Colonic mucosa (tissue), 4 donors: Measurements from ENCODE around the gene KLHDC7A. TPM values are rescaled to one million over a fixed set of nuclear protein-coding genes. Genes with fewer than 3 reads are reported as not detected.
A peak's percentile ranks its signal among the peaks of the same experiment; 100 is the strongest.

ENCODE experiments used
- DNase-seq: peaks from one replicate; pipeline ENCODE4 v3.0.0-alpha.2; 2020
- H3K27ac ChIP-seq: fragments of 200-600 bp; one replicate; pipeline ENCODE4 v1.8.0; 2021
- H3K27me3 ChIP-seq: fragments of 200-600 bp; one replicate; pipeline ENCODE4 v1.8.0; 2021
- H3K36me3 ChIP-seq: fragments of 200-600 bp; one replicate; pipeline ENCODE4 v1.8.0; 2021
- H3K4me1 ChIP-seq: fragments of 200-600 bp; one replicate; pipeline ENCODE4 v1.8.0; 2021; ENCODE audit warnings: mild to moderate bottlenecking
- H3K4me3 ChIP-seq: fragments of 200-600 bp; one replicate; pipeline ENCODE4 v1.8.0; 2021
- H3K9ac ChIP-seq, 2 donors: one replicate each; pipeline ENCODE4 v1.7.0; 2013; ENCODE audit warnings: control low read depth in 2 of 2, low read depth in 2 of 2, low read length in 2 of 2
- H3K9me3 ChIP-seq: fragments of 200-600 bp; one replicate; pipeline ENCODE4 v1.8.0; 2021
- intact Hi-C: fragments of 100-400 bp; cut with DNase I; formaldehyde crosslinking; loops from one replicate; pipeline ENCODE4 v1.14.1; 2022
- total RNA-seq, 2 donors: library from RNA; stranded (reverse); fragmentation: NEBNext Ultra II Directional in 1 of 2; extraction: Animal tissue kit (Norgen Biotek cat#: 25700) in 1 of 2; gene quantifications; one replicate each; pipeline ENCODE4 v1.2.1, GENCODE V29; 2021
- TF ChIP-seq, protein P1 (sequence below): fragments of 200-600 bp; IDR thresholded peaks from one replicate; pipeline ENCODE4 v1.8.0; 2022; ENCODE audit warnings: antibody characterized with exemption, mild to moderate bottlenecking
- donor health status: healthy.
- donor health status: DM: no; HTN: no; CAD: no.
- donor health status: DM: no; HTN: no; CAD: no.

Gene KLHDC7A
- total RNA-seq = 1 to 10 TPM; 1.0 to 2.2 TPM

DNA sequence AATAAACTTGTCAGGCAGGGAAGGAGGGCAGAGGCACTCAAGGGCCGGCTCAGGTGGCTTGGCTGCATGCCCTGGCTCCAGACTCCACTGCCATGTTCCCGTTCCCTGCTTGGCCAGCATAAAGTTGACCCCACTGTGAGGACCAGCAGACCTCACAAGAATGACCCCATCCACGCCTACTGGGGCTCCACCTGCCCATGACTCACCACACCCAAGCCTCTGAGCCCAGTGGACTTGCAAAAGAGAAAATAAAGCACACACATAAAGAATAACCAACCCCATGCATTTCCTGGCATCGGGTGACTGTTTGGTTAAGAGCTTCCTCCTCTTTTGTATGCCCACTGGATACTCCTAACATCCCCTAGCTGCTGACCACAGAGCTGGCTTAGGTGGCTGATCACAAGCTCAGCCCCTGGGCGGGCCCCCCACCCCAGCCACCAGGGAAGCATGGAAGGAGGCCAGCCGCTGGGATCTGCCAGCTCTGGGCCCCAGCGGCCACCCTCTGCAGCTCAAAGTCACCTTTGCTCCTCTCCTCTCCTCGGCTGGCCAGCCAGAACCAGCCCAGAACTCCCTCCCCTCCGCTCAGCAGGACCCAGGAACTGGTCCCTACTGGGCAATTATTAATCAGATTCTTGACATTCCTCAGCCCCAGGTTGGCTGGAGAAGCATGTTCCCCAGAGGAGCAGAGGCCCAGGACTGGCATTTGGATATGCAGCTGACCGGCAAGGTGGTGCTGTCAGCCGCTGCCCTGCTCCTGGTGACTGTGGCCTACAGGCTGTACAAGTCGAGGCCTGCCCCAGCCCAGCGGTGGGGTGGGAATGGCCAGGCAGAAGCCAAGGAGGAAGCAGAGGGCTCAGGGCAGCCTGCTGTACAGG, at the start of gene KLHDC7A:
Gene KLHDC7A, plus strand, starts transcription at position 616 of the 875 bp plus-strand sequence. Its CDS starts 52 bp downstream, at position 668.
- peak within 1 kb of the TSS; percentile 46 to 56 for H3K9ac ChIP-seq
- no peaks in the 10 kb centered on the region for H3K36me3 ChIP-seq
- intact Hi-C loops = no loop called here
- H3K27ac ChIP-seq = peak within 1 kb of the TSS; percentile 69
- no peaks in the 10 kb centered on the region for H3K9me3 ChIP-seq
- TF ChIP-seq, protein P1, sequence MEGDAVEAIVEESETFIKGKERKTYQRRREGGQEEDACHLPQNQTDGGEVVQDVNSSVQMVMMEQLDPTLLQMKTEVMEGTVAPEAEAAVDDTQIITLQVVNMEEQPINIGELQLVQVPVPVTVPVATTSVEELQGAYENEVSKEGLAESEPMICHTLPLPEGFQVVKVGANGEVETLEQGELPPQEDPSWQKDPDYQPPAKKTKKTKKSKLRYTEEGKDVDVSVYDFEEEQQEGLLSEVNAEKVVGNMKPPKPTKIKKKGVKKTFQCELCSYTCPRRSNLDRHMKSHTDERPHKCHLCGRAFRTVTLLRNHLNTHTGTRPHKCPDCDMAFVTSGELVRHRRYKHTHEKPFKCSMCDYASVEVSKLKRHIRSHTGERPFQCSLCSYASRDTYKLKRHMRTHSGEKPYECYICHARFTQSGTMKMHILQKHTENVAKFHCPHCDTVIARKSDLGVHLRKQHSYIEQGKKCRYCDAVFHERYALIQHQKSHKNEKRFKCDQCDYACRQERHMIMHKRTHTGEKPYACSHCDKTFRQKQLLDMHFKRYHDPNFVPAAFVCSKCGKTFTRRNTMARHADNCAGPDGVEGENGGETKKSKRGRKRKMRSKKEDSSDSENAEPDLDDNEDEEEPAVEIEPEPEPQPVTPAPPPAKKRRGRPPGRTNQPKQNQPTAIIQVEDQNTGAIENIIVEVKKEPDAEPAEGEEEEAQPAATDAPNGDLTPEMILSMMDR = no peak
- H3K27me3 ChIP-seq = no peaks in the 10 kb centered on the region
- H3K4me3 ChIP-seq = peak within 1 kb of the TSS; percentile 1
- peak; percentile 46 for DNase-seq
- peaks cover 4% of the 10 kb centered on the region for H3K4me1 ChIP-seq

DNA sequence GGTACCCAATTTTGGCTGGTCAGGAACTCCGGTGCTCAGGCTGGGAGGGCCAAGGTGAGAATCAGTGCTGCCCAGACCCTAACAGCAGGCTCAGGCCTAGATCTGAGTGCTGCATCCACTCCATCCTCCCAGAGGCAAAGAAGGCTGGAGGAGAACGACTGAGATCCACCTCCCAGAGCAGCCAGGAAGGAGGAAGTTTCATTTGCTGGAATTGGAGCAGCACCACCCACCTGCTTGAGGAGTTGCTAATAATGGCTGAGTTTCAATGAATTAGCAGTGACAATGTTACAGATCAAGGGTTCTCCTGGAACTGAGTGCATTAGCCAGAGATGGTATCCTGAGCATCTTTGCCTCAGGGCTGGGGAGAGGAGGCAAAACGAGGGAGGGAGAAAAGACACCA, 46.7 kb upstream of the KLHDC7A start:
- H3K27me3 ChIP-seq = no peaks in the 10 kb centered on the region
- no peak overlapping the region for H3K9ac ChIP-seq
- TF ChIP-seq, protein P1 = no peak
- DNase-seq = no peak
- H3K4me3 ChIP-seq = no peak overlapping the region
- no peak overlapping the region for H3K27ac ChIP-seq
- H3K36me3 ChIP-seq = no peaks in the 10 kb centered on the region
- H3K4me1 ChIP-seq = no peaks in the 10 kb centered on the region
- intact Hi-C loops = no loop called here
- no peaks in the 10 kb centered on the region for H3K9me3 ChIP-seq

- Histone ChIP-seq H3K9me3 (no peaks in the 10 kb centered on the region), H3K27ac (no peak overlapping the region), H3K27me3 (no peaks in the 10 kb centered on the region), H3K4me3 (no peak overlapping the region), H3K9ac (no peak overlapping the region), H3K4me1 (no peaks in the 10 kb centered on the region), H3K36me3 (no peaks in the 10 kb centered on the region)
- peak; percentile 19 for DNase-seq
- TF ChIP-seq, protein P1 = no peak
- intact Hi-C loops = no loop called here
Observed at GRCh38 chr1:18440385-18441226, 40.1 kb upstream of the KLHDC7A start.

- H3K27ac ChIP-seq = no peak overlapping the region
- intact Hi-C loops = no loop called here
- no peaks in the 10 kb centered on the region for H3K9me3 ChIP-seq
- H3K9ac ChIP-seq = no peak overlapping the region
- no peaks in the 10 kb centered on the region for H3K36me3 ChIP-seq
- H3K27me3 ChIP-seq = no peaks in the 10 kb centered on the region
- no peak for DNase-seq
- H3K4me1 ChIP-seq = no peaks in the 10 kb centered on the region
- H3K4me3 ChIP-seq = no peak overlapping the region
- TF ChIP-seq, protein P1 = no peak
Observed at GRCh38 chr1:18443587-18444520, 36.9 kb upstream of the KLHDC7A start.

GRCh38 chr1:18444563-18444962, 36.2 kb upstream of the KLHDC7A start:
- Histone ChIP-seq H3K4me3 (no peak overlapping the region), H3K9me3 (no peaks in the 10 kb centered on the region), H3K27me3 (no peaks in the 10 kb centered on the region), H3K27ac (no peak overlapping the region), H3K36me3 (no peaks in the 10 kb centered on the region), H3K9ac (no peak overlapping the region), H3K4me1 (no peaks in the 10 kb centered on the region)
- DNase-seq = no peak
- TF ChIP-seq, protein P1 = no peak
- intact Hi-C loops = no loop called here
